PFSK-1 (cell line): Measurements from ENCODE around the gene MRGPRG.

Source experiments
- POLR2AphosphoS5 ChIP-seq: IDR thresholded peaks from 2 replicates; pipeline ENCODE4 v1.6.1; 2012; ENCODE audit warnings: low read depth, mild to moderate bottlenecking, control low read depth, low read length, moderate library complexity
- TAF1 ChIP-seq: IDR thresholded peaks from 2 replicates; pipeline ENCODE4 v1.6.1; 2012; ENCODE audit warnings: low read length, control low read depth, borderline replicate concordance; ENCODE audit not compliant: insufficient read depth

DNA sequence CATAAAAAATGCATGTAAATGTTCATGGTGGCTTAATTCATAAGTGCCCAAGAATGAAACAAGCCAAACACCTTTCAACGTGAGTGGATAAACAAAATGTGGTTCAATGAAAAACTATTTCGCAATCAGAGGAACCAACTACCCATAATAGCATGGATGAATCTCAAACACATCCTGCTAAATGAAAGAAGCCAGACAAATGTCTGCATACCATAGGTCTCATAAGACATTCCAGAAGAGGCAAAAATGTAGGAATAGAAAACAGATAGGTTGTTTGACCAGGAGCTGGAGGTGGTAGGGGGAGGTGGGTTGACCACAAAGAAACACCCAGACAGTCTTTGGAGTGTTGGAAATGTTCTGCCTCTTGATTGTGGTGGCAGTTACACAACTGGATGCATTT is 40.3 kb downstream of the MRGPRG start:
- no peak for TF ChIP-seq TAF1
- no peak for TF ChIP-seq POLR2AphosphoS5
